GM19452 (cell line): ENCODE data around the gene PPP1R17.

Experiments
- ATAC-seq: cut with Tn5 transposase; IDR thresholded peaks from one replicate; pipeline ENCODE4 v1.9.1; 2021; ENCODE audit not compliant: unreplicated experiment

PPP1R17 gene

DNA sequence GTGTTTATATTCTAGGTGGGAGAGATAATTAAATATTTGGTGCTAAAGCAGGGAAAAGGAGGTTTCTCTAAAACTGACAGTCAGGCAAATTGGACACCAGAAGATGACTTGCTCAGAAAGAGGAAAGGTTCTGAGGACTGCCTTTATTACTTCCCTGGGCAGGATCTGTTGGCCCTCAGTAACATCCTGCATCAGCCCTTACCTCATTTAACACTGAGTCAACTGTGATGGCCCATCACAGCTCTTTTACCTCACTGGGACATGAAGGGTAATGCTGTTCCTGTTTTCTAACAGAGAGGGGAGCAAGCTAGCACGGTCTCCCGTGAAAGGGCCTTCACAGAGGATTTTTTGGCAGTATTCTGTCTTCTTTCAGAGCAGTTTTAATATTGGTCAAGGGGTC, 12.0 kb downstream of the PPP1R17 start:
- no peak for ATAC-seq

DNA sequence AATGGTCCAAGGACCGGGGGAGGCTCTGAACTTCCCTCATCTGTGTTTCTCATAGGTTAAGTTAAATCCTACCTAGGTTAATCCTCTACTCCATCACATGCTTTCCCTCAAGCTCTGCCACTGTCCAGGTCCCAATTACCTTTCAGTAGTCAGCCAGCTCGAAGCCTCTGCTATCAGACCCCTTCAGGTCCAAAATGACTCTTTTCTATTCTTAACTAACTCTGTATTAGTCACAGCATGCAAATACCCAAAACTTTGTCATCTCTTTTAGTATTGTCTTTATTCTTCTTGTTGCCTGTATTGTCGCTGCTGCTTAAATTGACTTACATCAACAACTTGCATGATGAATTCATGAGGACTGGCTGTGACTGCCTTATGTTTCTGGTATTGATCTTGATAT, 15.3 kb downstream of the PPP1R17 start:
- ATAC-seq, result no peak

DNA sequence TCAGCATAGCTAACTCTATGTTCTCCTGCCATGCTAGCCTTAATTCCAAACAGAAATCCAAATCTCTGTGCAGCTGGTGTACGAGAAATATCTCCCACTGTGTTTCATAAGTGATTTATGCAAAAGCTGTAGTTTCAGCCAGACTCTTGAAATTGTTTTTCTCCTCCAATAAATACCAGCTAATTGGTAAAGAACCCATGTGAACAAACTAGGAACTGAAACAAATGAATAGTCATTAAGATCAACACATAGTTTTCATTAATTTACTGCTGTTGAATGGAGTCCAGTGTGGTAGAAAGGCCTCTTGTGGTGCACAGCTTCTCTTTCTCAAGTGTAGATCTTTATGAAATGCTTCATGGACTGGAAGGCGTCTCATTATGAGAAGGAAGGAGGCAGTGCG, 18.4 kb downstream of the PPP1R17 start:
- ATAC-seq, result peak; percentile 54

DNA sequence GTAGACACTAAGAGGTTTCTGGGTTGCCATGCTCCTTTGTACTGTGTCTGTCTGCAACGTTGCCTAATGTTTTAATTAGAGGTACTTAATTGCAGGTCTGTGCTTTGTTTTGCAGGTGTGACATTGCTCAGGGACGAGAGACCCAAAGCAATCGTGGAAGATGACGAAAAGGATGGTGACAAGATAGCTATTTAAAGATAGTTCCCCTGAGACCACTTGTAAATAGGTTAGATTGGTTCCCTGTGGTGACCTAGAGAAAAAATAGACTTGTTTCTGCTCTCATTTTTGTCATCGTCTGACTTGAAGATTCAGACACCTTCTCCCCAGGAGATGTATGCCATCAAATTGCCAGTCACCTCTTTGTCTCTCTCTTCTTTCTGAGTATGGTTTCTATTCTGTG, 20.1 kb downstream of the PPP1R17 start:
- ATAC-seq, result no peak

DNA sequence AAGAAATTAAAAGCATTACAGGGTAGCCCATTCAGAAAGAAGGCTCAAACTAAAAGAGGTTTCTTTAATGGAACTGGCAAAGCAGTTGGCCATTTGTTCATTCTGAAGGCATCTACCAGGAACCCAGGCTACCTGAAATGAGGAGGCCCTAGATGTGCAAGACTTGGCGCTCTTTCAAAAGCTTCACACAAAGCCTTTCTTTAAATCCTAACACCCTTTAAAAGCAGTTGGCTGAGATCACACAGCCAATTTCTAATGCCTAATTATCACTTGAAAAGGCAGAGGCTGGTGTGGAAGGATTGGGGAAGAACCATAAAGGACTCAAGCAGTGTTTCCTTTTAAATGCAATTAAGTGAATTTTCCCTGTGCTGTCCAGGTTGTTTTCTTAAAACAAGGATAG, 23.2 kb downstream of the PPP1R17 start:
- ATAC-seq, result no peak

DNA sequence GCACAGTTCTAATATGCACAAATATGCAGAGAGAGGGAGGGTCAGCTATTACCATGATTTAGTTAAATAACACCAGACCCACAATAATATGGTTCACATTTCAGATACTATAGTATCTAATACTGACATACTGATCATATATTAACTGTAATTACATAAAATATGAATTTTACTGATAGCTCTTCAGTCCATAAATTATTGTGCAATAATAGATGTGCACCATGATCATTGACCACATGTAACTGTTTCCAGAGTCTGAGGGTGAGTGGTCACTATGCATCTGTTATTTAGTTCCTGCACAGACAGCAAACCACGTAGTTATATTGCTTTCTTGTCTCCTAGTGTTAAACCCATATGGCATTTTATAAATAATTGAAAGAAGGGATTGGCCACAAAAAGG, 29.3 kb downstream of the PPP1R17 start:
- ATAC-seq, result no peak

DNA sequence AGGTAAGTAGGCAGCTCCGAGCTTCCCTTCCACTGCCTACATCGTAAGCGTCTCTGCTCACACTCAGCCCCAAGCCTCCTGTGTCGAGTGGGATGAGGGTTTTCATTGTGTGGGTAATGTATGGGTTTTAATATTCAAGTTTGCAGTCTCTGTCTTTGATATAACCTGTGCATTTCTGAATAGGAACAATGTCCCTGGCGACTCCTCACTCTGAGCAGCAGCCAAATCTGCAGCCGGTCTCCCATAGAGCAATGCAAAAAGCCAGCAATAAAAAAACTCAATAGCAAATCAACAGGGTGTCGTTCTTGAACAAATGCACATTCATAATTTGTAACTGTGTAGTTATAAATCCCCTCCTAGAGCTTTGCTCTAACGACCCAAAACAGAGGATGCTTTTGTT, 33.4 kb downstream of the PPP1R17 start:
- no peak for ATAC-seq

DNA sequence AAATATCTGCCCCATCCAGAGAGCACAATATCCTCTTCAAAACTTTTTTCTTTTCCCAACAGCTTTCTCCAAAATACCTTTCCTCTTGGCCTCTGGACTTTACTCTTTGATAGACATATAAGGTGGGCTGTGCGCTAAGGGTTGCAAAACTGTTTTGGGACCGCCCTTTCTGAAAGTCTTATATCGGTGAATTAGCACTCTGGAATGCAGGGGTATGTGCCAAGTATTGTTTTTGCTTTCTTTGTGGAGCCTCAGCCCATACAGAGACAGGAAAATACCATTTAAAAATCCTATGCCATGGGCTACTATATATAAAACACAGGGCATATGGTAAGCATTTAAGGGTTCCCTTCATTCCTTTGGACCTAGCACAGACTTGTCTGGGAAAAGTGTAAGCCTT, 37.7 kb downstream of the PPP1R17 start:
- ATAC-seq, result no peak

DNA sequence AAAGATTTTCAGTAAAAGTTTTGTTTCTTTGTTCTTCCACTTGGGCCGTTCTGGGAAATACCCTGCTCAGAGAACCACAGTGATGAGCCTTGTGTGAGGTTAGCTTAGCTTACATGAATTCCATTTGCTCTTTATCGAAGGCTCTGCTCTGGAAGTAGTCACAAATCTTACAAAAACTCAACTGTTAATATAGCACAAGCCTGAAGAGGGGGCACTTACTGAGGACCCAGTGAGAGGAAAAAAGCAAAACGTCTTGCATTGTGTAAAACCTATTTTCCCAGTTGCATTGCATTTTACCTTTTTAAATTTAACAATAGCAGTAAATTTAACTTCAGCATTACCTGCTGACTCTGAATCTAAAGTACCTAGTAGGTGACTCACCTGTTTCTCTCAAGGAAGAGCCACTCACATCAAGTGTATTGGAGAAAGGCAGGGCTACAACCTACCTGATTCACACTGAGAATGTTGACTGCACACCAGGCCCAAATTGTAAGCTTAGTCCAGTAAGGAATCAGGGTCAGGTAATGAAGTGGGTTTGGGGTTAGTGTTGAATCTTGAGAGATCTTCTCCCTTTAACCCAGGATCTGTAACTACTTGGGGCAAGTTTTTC, 42.3 kb downstream of the PPP1R17 start:
- no peak for ATAC-seq

DNA sequence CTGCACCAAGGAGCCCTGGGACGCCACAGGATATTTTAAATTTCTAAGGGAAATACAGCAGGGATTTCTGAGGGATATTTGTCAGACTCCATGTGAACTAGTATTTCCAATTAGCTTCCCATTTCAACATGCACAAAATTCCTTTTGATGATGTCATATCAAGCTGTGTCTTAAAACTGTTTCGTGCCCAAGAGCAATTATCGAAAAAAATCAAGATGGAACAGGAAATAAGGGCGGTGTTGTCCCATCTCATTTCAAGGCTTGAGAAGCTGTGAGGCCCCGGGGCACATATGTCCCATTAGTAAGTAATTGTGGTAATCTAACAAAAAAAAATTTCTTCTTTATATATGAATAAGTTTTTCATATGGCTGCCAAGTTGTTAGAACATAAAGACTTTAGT, 47.4 kb downstream of the PPP1R17 start:
- no peak for ATAC-seq

DNA sequence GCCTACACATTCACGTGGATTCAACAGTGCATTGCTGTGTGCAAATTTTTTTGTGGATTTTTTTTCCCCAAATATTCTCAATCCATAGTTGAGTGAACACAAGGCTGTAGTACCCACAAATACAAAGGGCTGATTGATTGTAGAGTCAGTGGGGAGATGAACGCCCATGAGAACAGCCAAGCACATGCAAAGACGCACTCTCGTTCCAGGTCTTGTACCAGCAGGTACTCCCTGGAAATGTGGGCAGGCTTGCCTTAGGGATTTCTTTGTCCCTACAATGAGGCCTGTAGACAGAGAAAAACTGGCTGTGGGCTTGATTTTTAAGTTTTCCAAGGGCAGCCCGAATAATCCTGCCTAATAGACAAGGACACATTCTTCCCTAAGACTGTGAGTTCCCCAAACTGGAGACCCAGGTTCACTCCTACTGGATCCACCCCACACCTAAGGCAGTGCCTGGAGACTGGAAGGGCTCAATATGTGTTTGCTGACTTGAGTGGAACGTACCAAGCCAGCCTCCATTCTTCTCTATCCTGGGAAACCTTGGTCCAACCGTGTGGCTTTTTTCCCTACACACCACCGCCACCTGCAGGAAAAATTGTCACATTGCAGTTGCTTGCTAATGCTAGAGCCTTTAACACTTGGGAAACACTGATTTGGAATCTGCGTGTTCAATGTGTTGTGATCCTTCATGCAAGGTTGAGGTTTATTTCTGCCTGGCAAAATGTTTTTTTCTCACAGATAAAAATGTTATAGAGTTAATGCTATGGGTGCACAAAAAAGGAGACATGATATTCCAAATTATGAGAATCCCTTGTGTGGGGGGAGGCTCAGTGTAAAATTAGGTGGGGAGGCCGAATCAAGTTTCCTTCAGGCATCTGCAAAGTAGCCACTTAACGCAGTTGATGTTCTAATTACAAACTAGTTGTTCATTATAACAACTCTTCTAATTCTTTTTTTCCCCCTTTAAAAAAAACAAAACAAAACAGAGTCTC, 49.3 kb downstream of the PPP1R17 start:
- no peak for ATAC-seq

DNA sequence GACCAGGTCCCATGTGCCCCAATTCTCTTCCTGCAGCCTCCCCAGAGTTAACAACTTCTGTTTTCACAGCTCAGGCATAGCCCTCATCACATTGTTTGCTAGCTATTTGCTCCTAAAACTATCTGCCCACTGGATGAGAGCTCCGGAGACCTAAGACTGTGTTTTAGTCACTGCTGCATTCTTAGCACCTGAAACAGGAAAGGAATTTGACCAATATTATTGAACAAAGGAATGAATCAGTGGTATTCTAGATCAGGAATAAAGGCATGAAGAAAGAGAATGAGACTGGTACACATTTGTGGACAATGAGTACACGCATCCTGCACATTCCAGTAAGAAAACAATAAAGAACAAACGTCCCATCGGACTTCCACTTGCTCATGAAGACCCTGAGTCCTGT, 54.8 kb downstream of the PPP1R17 start:
- ATAC-seq, result no peak

DNA sequence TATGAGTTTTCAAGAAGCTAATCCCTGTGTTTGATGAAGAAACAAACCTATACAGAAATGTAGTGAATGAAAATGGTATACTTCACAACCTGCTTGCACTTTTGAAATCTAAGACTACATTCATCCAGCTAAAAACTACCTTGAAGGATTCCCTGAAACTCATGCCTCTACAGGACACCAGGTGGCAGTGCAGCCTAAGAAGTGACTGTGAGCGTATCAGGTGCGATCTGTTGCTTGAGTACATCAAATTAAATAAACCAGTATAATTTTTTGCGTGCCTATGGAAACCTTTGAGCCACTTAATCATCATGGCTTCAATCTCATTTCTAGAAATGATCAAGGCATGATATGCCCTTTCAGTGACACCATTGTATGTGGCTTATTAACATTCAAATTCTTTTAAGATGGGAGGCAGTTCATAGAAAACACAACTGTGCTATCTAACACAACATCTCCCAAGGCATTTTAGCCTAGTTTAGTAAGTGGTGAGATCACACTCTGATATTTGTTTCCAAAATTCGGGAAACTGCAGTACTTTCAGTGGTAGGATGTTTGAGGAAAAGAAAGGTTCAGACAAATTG, 57.4 kb downstream of the PPP1R17 start:
- peak; percentile 82 for ATAC-seq

DNA sequence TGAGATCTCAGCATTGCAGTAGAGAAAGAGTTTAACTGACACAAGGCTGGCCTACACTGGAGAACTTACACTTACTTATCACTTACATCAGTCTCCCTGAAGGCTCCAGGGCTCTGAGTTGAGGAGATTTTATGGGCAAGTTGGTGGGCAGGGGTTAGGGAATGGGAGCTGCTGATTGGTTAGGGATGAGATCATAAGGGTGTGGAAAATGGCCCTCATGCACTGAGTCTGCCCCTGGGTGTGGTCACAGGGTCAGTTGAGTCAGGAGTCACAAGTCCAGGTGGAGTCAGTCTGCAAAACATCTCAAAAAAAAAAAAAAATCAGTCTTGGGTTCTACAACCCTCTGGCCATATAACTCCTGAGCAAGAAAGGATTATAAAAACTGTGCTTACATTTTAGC, 60.5 kb downstream of the PPP1R17 start:
- ATAC-seq, result no peak

DNA sequence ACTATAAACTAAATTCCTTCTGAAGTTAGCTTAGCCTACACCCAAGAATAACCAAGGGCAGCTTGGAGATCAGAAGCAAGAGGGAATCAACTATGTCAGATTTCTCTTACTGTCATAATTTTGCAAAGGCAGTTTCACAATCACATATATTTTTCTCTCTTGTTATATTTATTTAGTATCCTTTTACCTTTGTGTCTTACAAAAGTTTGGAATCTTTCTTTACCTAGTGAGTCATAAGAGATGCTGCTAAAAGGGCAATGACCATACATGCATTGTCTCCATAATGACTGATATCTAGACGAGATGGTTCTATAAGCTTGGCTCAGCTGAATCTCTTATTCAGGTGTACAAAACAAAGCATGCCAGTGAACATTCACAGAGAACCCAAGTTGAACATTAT, 61.1 kb downstream of the PPP1R17 start:
- no peak for ATAC-seq

DNA sequence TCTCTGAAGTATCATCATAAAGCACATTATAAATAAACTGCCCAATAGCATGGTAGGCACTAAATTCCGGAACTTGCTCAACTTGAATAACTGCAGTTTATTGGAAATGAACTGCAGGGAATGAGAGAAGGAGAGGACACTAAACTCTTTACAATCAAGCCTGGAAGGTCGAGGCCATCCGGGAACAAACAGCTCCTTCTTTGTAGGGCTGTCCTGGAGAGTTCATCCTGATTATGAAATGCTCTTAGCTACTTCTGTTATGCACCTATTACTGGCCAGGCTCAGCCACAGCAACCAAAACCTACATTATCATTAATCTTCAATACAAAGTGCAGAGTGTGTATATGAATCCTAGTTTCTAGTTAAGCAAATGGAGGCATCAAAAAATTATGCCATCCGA, 64.7 kb downstream of the PPP1R17 start:
- no peak for ATAC-seq
